Activated naive CD8-positive, alpha-beta T cell (primary cell): ENCODE measurements around the gene C11orf98.
"Not testable (repeated sequence)": the region's sequence is repeated elsewhere in the genome, so short reads cannot be mapped to it uniquely, and the experiment has no call there.

Experiments
- H3K27ac Mint-ChIP-seq: one replicate; pipeline ENCODE4 v1.8.0; 2021; ENCODE audit warnings: mixed read lengths
- H3K27me3 Mint-ChIP-seq: one replicate; pipeline ENCODE4 v1.8.0; 2021; ENCODE audit warnings: mixed read lengths
- H3K36me3 Mint-ChIP-seq: one replicate; pipeline ENCODE4 v1.8.0; 2021; ENCODE audit warnings: mixed read lengths
- H3K4me1 Mint-ChIP-seq: one replicate; pipeline ENCODE4 v1.8.0; 2021; ENCODE audit warnings: low read depth, mixed read lengths
- H3K4me3 Mint-ChIP-seq: one replicate; pipeline ENCODE4 v1.8.0; 2021; ENCODE audit warnings: mild to moderate bottlenecking, mixed read lengths
- H3K9me3 Mint-ChIP-seq: one replicate; pipeline ENCODE4 v1.8.0; 2021; ENCODE audit warnings: low read depth, mixed read lengths

The C11orf98 gene

GRCh38 chr11:62671608-62672389 lies 6.8 kb upstream of the C11orf98 start, which contains the start of the genes LBHD1 and UQCC3:
Gene LBHD1 (minus strand): TSS chr11:62672267. CDS start chr11:62670031, 2,236 bp downstream.
Gene UQCC3 (plus strand): TSS chr11:62671673. CDS start chr11:62671746, 73 bp downstream.
- Mint-ChIP-seq H3K4me3 (peak within 1 kb of the TSS; percentile 100), H3K9me3 (no peaks in the 10 kb centered on the region), H3K4me1 (peaks cover 55% of the 10 kb centered on the region), H3K36me3 (peaks cover 5% of the 10 kb centered on the region), H3K27me3 (no peaks in the 10 kb centered on the region), H3K27ac (peak within 1 kb of the TSS; percentile 98)

GRCh38 chr11:62671236-62671607 lies 6.2 kb upstream of the C11orf98 start:
- Mint-ChIP-seq H3K4me1 (peaks cover 55% of the 10 kb centered on the region), H3K27me3 (no peaks in the 10 kb centered on the region), H3K9me3 (no peaks in the 10 kb centered on the region), H3K36me3 (peaks cover 5% of the 10 kb centered on the region), H3K27ac (peak overlapping the region; percentile 98), H3K4me3 (peak overlapping the region; percentile 100)

DNA sequence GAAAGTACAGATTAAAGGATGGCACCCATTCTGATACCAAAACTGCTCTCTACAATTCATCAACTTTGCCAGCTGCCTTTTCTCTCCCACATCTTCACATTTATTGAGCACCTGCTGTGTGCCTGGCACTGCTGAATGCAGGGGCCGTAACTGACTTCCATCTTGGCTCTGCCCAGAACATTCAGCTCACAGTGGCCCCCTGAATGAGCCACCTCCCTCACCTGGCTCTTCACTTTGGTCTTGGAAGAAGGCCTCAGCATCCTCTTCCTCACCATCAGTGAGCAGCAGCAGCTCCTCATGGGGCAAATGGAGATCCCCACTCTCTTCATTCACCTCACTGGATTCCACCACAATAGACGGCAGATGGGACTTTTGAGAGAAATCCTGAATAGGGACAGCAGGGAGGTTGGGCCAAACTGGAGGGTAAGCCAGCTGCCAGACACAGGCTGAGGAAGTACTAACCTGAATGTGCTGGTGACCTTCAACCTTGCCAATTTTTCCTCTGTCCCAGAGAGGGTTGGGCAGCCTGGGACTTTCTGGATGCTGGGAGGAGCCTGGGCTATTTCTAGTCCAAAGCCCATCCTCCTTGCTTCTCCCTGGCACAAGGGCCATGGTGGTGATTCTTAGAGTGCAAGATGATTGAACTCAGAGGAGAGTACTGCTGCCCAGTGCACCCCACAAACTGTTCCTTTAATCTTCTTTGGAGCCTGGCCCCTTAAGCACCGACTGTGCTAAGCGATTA lies 4.6 kb upstream of the C11orf98 start:
- H3K36me3 Mint-ChIP-seq, result peaks cover 5% of the 10 kb centered on the region
- H3K4me3 Mint-ChIP-seq, result peak overlapping the region; percentile 100
- H3K4me1 Mint-ChIP-seq, result peaks cover 49% of the 10 kb centered on the region
- no peaks in the 10 kb centered on the region for H3K9me3 Mint-ChIP-seq
- no peaks in the 10 kb centered on the region for H3K27me3 Mint-ChIP-seq
- H3K27ac Mint-ChIP-seq, result peak overlapping the region; percentile 86

GRCh38 chr11:62667460-62667859 lies 2.5 kb upstream of the C11orf98 start:
- H3K27me3 Mint-ChIP-seq, result no peaks in the 10 kb centered on the region
- peaks cover 7% of the 10 kb centered on the region for H3K36me3 Mint-ChIP-seq
- no peaks in the 10 kb centered on the region for H3K9me3 Mint-ChIP-seq
- H3K4me3 Mint-ChIP-seq, result peak overlapping the region; percentile 96
- H3K4me1 Mint-ChIP-seq, result peaks cover 49% of the 10 kb centered on the region
- H3K27ac Mint-ChIP-seq, result peak overlapping the region; percentile 66

DNA sequence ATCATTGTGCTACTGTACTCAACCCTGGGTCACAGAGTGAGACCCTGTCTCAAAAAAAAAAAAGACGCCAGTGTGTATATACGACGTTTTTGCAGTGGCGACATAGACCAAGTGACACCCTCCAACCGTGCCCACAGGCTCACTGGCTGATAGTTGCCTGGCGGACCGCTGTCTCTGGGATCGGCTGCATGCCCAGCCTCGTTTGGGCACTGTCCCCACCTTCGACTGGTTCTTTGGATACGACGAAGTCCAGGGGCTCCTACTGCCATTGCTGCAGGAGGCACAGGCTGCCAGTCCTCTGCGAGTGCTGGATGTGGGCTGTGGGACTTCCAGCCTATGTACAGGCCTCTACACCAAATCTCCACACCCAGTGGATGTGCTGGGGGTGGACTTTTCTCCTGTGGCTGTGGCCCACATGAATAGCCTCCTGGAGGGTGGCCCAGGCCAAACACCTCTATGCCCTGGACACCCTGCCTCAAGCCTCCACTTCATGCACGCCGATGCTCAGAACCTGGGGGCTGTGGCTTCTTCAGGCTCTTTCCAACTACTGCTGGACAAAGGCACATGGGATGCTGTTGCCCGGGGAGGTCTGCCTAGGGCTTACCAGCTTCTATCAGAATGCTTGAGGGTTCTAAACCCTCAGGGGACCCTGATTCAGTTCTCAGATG lies 1.4 kb upstream of the C11orf98 start:
- Mint-ChIP-seq H3K9me3 (no peaks in the 10 kb centered on the region), H3K36me3 (peaks cover 7% of the 10 kb centered on the region), H3K4me1 (peaks cover 44% of the 10 kb centered on the region), H3K27ac (peak overlapping the region; percentile 97), H3K4me3 (peak overlapping the region; percentile 96), H3K27me3 (no peaks in the 10 kb centered on the region)

DNA sequence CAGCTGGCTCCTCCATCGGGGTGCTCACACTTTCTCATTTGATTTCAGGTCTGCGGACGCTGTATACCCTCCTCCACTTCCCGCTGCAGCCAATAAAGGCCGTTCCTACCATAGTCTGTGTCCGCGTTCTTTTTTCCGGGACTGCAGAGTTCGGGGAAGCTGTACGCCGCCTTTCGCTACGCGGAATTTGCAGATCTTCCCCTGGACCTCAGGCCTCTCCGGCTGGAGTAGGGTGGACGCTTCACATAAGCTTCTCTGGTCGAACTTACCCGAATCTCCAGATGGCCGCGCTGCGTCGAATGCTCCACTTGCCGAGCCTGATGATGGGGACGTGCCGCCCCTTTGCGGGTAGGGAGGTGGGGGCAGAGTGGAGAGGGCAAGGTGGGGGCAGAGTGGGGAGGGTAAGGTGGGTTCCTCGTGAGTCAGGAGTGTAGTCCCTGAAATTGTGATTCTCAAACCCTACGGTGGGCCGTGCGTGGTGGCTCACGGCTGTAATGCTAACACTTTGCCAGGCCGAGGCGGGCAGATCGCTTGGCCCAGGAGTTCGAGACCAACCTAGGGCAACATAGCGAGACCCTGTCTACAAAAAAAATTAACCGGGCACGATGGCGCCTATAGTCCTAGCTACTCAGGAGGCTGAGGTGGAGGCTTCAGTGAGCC lies 719 bp upstream of the C11orf98 start:
- Mint-ChIP-seq H3K9me3 (no peaks in the 10 kb centered on the region), H3K27me3 (no peaks in the 10 kb centered on the region), H3K27ac (peak overlapping the region; percentile 97), H3K4me1 (peaks cover 39% of the 10 kb centered on the region), H3K36me3 (peaks cover 7% of the 10 kb centered on the region), H3K4me3 (peak overlapping the region; percentile 96)

- no peaks in the 10 kb centered on the region for H3K9me3 Mint-ChIP-seq
- peaks cover 7% of the 10 kb centered on the region for H3K36me3 Mint-ChIP-seq
- H3K4me3 Mint-ChIP-seq, result peak overlapping the region; percentile 96
- peaks cover 31% of the 10 kb centered on the region for H3K4me1 Mint-ChIP-seq
- H3K27ac Mint-ChIP-seq, result peak overlapping the region; percentile 97
- no peaks in the 10 kb centered on the region for H3K27me3 Mint-ChIP-seq
Observed at GRCh38 chr11:62664405-62665074, 470 bp downstream of the C11orf98 start.

DNA sequence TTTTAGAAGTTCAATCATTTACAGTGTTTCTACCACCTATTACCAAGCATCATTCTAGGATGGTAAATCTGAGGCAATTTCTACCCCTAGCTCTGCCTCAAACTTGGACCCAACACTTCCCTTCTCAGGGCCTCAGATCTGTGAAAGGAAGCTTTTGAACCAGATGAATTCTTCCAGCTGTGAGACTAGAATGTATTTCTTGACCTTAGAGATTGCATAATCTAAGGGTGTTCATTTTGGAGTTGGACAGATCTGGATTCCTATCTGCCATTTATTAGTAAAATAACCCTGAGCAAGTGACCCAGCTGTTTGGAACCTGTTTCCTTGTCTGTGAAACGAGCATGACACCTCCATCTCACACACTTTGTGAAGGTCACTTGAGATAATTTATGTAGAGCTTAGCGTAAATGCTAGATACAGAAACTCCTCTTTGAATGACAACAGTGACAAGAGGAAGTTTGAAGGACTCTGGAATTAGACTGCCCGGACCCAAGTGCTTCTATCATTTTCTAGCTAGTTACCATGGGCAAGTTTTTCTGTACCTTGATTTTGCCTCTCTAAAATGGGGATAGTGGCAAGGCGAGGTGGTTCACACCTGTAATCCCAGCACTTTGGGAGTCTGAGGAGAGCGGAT lies 8.1 kb downstream of the C11orf98 start:
- no peak overlapping the region for H3K27ac Mint-ChIP-seq
- H3K4me1 Mint-ChIP-seq, result peaks cover 10% of the 10 kb centered on the region
- no peaks in the 10 kb centered on the region for H3K36me3 Mint-ChIP-seq
- H3K9me3 Mint-ChIP-seq, result no peaks in the 10 kb centered on the region
- no peak overlapping the region for H3K4me3 Mint-ChIP-seq
- H3K27me3 Mint-ChIP-seq, result no peaks in the 10 kb centered on the region

DNA sequence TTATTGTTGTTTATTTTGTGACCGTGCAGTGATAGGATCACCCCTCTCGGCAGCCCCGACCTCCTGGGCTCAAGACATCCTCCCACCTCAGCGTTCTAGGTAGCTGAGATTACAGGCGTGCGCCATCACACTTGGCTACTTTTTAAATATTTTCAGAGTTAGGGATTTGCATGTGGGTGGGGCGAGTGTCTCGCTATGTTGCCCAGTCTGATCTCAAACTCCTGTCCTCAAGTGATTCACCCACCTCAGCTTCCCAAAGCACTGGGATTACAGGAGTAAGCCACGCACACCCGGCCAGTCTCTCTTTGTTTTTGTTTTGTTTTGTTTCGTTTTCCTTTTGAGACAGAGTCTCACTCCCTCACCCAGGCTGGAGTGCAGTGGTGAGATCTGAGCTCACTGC lies 10.7 kb downstream of the C11orf98 start:
- no peaks in the 10 kb centered on the region for H3K9me3 Mint-ChIP-seq
- peak overlapping the region; percentile 77 for H3K27ac Mint-ChIP-seq
- no peaks in the 10 kb centered on the region for H3K36me3 Mint-ChIP-seq
- H3K4me3 Mint-ChIP-seq, result peak overlapping the region; percentile 53
- H3K27me3 Mint-ChIP-seq, result no peaks in the 10 kb centered on the region
- H3K4me1 Mint-ChIP-seq, result peaks cover 19% of the 10 kb centered on the region

- Mint-ChIP-seq H3K27me3 (no peaks in the 10 kb centered on the region), H3K4me3 (peak overlapping the region; percentile 99), H3K27ac (peak overlapping the region; percentile 91), H3K36me3 (no peaks in the 10 kb centered on the region), H3K4me1 (peaks cover 21% of the 10 kb centered on the region), H3K9me3 (no peaks in the 10 kb centered on the region)
Observed at GRCh38 chr11:62652161-62653006, 12.6 kb downstream of the C11orf98 start.

- not testable (repeated sequence) for H3K4me3 Mint-ChIP-seq, H3K27ac Mint-ChIP-seq
Observed at GRCh38 chr11:62650283-62650682, 14.7 kb downstream of the C11orf98 start.

GRCh38 chr11:62649486-62649885 lies 15.5 kb downstream of the C11orf98 start:
- no peak overlapping the region for H3K4me3 Mint-ChIP-seq
- no peak overlapping the region for H3K27ac Mint-ChIP-seq
- H3K27me3 Mint-ChIP-seq, result no peaks in the 10 kb centered on the region
- H3K36me3 Mint-ChIP-seq, result no peaks in the 10 kb centered on the region
- H3K9me3 Mint-ChIP-seq, result no peaks in the 10 kb centered on the region
- peaks cover 34% of the 10 kb centered on the region for H3K4me1 Mint-ChIP-seq

More at GRCh38 chr11:62650283-62650682, 14.7 kb downstream of the C11orf98 start:
- H3K4me1 Mint-ChIP-seq, result peaks cover 29% of the 10 kb centered on the region
- H3K27me3 Mint-ChIP-seq, H3K36me3 Mint-ChIP-seq, H3K9me3 Mint-ChIP-seq: not testable (repeated sequence)

GRCh38 chr11:62648967-62649364 lies 16.0 kb downstream of the C11orf98 start:
- no peak overlapping the region for H3K27ac Mint-ChIP-seq
- H3K9me3 Mint-ChIP-seq, result no peaks in the 10 kb centered on the region
- peaks cover 39% of the 10 kb centered on the region for H3K4me1 Mint-ChIP-seq
- H3K36me3 Mint-ChIP-seq, result no peaks in the 10 kb centered on the region
- no peaks in the 10 kb centered on the region for H3K27me3 Mint-ChIP-seq
- H3K4me3 Mint-ChIP-seq, result no peak overlapping the region
